ENCODE data around the gene CBLB. TPM values are rescaled to one million over a fixed set of nuclear protein-coding genes. Genes with fewer than 3 reads are reported as not detected.

Gene CBLB
- total and polyA plus RNA-seq, 4 experiments from 2014 or later = 17.0 to 106 (median 66.6) TPM

DNA sequence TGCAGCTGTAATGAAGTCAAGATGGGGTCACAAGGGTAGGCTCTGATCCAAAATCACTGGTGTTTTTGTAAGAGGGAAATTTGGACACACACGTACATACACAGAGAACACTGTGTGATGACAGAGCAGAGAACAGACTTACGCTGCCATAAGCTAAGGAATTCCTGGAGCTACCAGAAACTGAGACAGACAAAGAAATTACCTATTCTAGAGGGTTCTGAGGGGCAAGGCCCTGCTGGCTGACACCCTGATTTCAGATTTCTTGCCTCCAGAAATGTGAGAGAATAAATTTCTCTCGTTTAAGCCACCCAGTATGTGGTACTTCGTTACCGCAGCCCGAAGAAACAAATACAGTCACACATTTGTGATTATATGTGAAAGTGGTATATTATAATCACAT is 24.8 kb downstream of the CBLB start:
- Histone ChIP-seq H3K36me3 (ENCODE audit: insufficient read depth, low read length) (no peaks in the 10 kb centered on the region), H3K27ac (ENCODE audit: low read depth, low read length) (no peak overlapping the region), H3K9me3 (ENCODE audit: control insufficient read depth in 1 of 2, low read length in 2 of 2) (no peaks in the 10 kb centered on the region), H3K4me1 (ENCODE audit: insufficient read depth, low read length) (peaks cover 56% of the 10 kb centered on the region), H3K4me3 (ENCODE audit: low read length in 2 of 2) (no peak overlapping the region), H3K27me3 (ENCODE audit: insufficient read depth, low read length) (no peaks in the 10 kb centered on the region)
- no peaks in the 10 kb centered on the region for H3K27me3 Mint-ChIP-seq
- peak overlapping the region in 4 of 7 donors; percentile 15 to 69 (median 24) for H3K27ac Mint-ChIP-seq
- H3K4me3 Mint-ChIP-seq = no peak overlapping the region
- no peak for DNase-seq
- peaks cover 38 to 41% of the 10 kb centered on the region in 2 donors for H3K36me3 Mint-ChIP-seq
- peaks cover 37 to 63% (median 46%) of the 10 kb centered on the region in 4 donors for H3K4me1 Mint-ChIP-seq
- ChIA-PET CTCF (ENCODE audit: partially characterized antibody) (no interaction called here), POLR2A (ENCODE audit: partially characterized antibody) (no interaction called here)
- intact Hi-C loops (cut with micrococcal nuclease) = no loop called here
- H3K9me3 Mint-ChIP-seq = peaks cover 0 to 4% (median 0%) of the 10 kb centered on the region in 8 donors

DNA sequence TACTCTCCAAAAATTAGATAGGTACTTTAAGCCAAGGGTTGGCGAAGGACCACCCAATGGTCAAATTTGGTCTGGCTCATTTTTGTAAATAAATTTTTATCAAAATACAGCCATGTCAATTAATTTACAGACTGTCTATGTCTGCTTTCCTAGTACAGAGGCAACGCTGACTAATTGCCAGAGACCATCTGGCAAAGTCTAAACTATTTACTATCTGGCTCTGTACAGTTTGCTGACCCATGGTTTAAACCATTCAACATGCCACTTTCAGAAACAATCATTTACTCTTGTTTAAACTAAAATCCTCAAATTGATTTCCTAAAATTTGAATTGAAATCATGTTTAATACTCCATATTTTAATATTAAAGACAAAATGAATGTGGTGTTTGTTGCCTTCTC is 25.9 kb downstream of the CBLB start:
- Mint-ChIP-seq H3K27ac (no peak overlapping the region), H3K9me3 (peaks cover 0 to 4% (median 0%) of the 10 kb centered on the region in 8 donors), H3K4me3 (no peak overlapping the region), H3K27me3 (no peaks in the 10 kb centered on the region), H3K4me1 (peaks cover 33 to 63% (median 44%) of the 10 kb centered on the region in 4 donors), H3K36me3 (peaks cover 44 to 45% of the 10 kb centered on the region in 2 donors)
- ChIA-PET POLR2A (ENCODE audit: partially characterized antibody) (no interaction called here), CTCF (ENCODE audit: partially characterized antibody) (no interaction called here)
- Histone ChIP-seq H3K4me3 (ENCODE audit: low read length in 2 of 2) (no peak overlapping the region), H3K27ac (ENCODE audit: low read depth, low read length) (no peak overlapping the region), H3K9me3 (ENCODE audit: control insufficient read depth in 1 of 2, low read length in 2 of 2) (no peaks in the 10 kb centered on the region), H3K4me1 (ENCODE audit: insufficient read depth, low read length) (peaks cover 56% of the 10 kb centered on the region), H3K27me3 (ENCODE audit: insufficient read depth, low read length) (no peaks in the 10 kb centered on the region), H3K36me3 (ENCODE audit: insufficient read depth, low read length) (no peaks in the 10 kb centered on the region)
- DNase-seq = no peak
- intact Hi-C loops (cut with micrococcal nuclease) = no loop called here

DNA sequence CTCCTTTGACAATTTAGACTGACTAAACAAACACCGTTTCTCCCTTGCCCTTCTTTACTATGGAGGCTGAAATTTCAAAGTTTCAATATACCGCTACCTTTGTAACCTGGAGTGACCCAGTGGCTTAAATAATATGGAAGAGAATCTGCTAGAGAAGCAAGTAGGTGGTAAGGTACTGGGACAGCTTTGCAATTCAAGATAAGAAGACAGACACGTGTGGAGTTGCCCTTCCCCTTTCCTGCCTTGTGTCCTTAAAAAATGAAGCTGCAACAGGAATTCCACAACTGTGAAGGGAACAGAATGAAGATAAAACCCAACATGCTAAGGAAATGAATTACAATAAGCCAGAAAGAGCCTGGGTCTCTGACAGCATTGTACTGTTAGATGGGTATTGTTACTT is 26.4 kb downstream of the CBLB start:
- Mint-ChIP-seq H3K27ac (no peak overlapping the region), H3K4me3 (no peak overlapping the region), H3K4me1 (peaks cover 31 to 63% (median 43%) of the 10 kb centered on the region in 4 donors), H3K9me3 (peaks cover 0 to 4% (median 0%) of the 10 kb centered on the region in 8 donors), H3K36me3 (peaks cover 43 to 44% of the 10 kb centered on the region in 2 donors), H3K27me3 (no peaks in the 10 kb centered on the region)
- no peak for DNase-seq
- ChIA-PET POLR2A (ENCODE audit: partially characterized antibody) (no interaction called here), CTCF (ENCODE audit: partially characterized antibody) (no interaction called here)
- intact Hi-C loops (cut with micrococcal nuclease) = no loop called here
- H3K4me1 ChIP-seq (ENCODE audit: insufficient read depth, low read length) = peaks cover 56% of the 10 kb centered on the region
- no peaks in the 10 kb centered on the region for H3K9me3 ChIP-seq (ENCODE audit: control insufficient read depth in 1 of 2, low read length in 2 of 2)
- no peak overlapping the region for H3K4me3 ChIP-seq (ENCODE audit: low read length in 2 of 2)
- no peaks in the 10 kb centered on the region for H3K27me3 ChIP-seq (ENCODE audit: insufficient read depth, low read length)
- H3K36me3 ChIP-seq (ENCODE audit: insufficient read depth, low read length) = no peaks in the 10 kb centered on the region
- H3K27ac ChIP-seq (ENCODE audit: low read depth, low read length) = no peak overlapping the region

DNA sequence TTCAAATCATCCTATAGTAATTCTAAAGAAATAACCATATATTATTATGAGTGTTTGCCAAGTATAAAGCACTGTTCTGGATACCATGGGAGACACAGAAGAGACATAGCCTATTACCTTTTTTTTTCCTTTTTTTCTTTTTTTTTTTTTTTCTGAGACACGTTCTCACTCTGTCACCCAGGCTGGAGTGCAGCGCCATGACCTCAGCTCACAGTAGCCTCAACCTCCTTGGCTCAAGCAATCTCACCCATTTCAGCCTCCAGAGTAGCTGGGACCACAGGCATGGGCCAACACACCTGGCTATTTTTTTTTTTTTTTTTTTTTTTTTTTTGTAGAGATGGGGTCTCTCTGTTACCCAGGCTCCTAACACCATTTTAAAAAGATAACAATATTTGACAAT is 30.9 kb downstream of the CBLB start:
- peak overlapping the region in 2 of 7 donors; percentile 30 to 66 for H3K27ac Mint-ChIP-seq
- H3K9me3 ChIP-seq (ENCODE audit: control insufficient read depth in 1 of 2, low read length in 2 of 2) = no peaks in the 10 kb centered on the region
- peaks cover 44% of the 10 kb centered on the region in 2 donors for H3K36me3 Mint-ChIP-seq
- no peaks in the 10 kb centered on the region for H3K36me3 ChIP-seq (ENCODE audit: insufficient read depth, low read length)
- peaks cover 43 to 78% (median 60%) of the 10 kb centered on the region in 4 donors for H3K4me1 Mint-ChIP-seq
- peaks cover 56% of the 10 kb centered on the region for H3K4me1 ChIP-seq (ENCODE audit: insufficient read depth, low read length)
- no peak overlapping the region for H3K4me3 ChIP-seq (ENCODE audit: low read length in 2 of 2)
- intact Hi-C loops (cut with micrococcal nuclease) = loop anchor here (2.0 kb wide), 1 partner anchor 15 kb away; no protein-coding TSS in a partner anchor
- no peak for DNase-seq
- ChIA-PET POLR2A (ENCODE audit: partially characterized antibody) (interaction anchor here (0.6 to 3.7 kb wide), 9 partner anchors 13 to 468 kb away, joined by 3 to 30 read pairs (median 3); partner anchors contain the start of gene CBLB), CTCF (ENCODE audit: partially characterized antibody) (interaction anchor here (1.1 to 1.9 kb wide), 4 partner anchors 14 to 772 kb away, joined by 3 to 6 read pairs (median 4); partner anchors contain the start of gene CBLB)
- H3K4me3 Mint-ChIP-seq = peak overlapping the region in 1 of 8 donors; percentile 2
- H3K27me3 ChIP-seq (ENCODE audit: insufficient read depth, low read length) = no peaks in the 10 kb centered on the region
- H3K27ac ChIP-seq (ENCODE audit: low read depth, low read length) = no peak overlapping the region
- H3K9me3 Mint-ChIP-seq = peaks cover 0 to 4% (median 0%) of the 10 kb centered on the region in 8 donors
- no peaks in the 10 kb centered on the region for H3K27me3 Mint-ChIP-seq

DNA sequence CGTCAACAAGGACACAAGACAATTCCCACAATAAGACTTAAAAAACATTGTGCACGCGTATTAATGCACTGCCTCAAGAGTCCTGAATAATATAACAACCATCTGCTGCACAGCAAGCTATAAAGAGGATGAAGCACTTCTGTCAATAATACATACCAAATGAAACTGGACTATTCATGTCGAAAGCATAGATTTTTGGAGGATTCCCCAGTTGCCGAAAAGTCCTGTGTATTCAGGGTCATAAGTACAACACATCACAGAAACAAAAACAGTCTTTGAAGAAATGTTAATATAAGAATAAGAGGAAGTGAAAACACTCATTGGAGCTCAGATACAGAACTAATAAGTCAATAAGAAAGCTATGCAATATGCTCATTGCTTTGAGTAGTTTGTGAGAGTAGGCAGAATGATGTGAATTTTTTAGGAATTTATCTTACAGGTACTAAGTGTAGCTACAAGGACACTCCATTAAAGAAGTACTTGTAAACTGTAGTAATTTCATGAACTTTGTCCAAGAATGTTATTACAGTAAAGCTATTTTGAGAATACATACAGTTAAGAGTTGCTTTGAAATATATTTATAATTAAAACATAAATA is 31.6 kb downstream of the CBLB start:
- H3K9me3 Mint-ChIP-seq = peaks cover 0 to 4% (median 0%) of the 10 kb centered on the region in 8 donors
- peak overlapping the region; percentile 6 to 33 for H3K4me3 ChIP-seq (ENCODE audit: low read length in 2 of 2)
- peaks cover 63% of the 10 kb centered on the region for H3K4me1 ChIP-seq (ENCODE audit: insufficient read depth, low read length)
- H3K27me3 ChIP-seq (ENCODE audit: insufficient read depth, low read length) = no peaks in the 10 kb centered on the region
- H3K27ac ChIP-seq (ENCODE audit: low read depth, low read length) = peak overlapping the region; percentile 16
- intact Hi-C loops (cut with micrococcal nuclease) = loop anchor here (2.0 kb wide), 1 partner anchor 14 kb away; no protein-coding TSS in a partner anchor
- H3K27ac Mint-ChIP-seq = peak overlapping the region; percentile 22 to 94 (median 89)
- H3K36me3 Mint-ChIP-seq = peaks cover 44% of the 10 kb centered on the region in 2 donors
- H3K27me3 Mint-ChIP-seq = no peaks in the 10 kb centered on the region
- peaks cover 49 to 80% (median 64%) of the 10 kb centered on the region in 4 donors for H3K4me1 Mint-ChIP-seq
- H3K9me3 ChIP-seq (ENCODE audit: control insufficient read depth in 1 of 2, low read length in 2 of 2) = no peaks in the 10 kb centered on the region
- CTCF ChIA-PET (ENCODE audit: partially characterized antibody) = interaction anchor here (1.0 to 2.0 kb wide), 6 partner anchors 10 to 772 kb away, joined by 3 to 6 read pairs (median 4); partner anchors contain the start of gene CBLB
- POLR2A ChIA-PET (ENCODE audit: partially characterized antibody) = interaction anchor here (0.8 to 3.7 kb wide), 10 partner anchors 11 to 112 kb away, joined by 3 to 30 read pairs (median 4); partner anchors contain the start of gene CBLB
- no peak for DNase-seq
- no peaks in the 10 kb centered on the region for H3K36me3 ChIP-seq (ENCODE audit: insufficient read depth, low read length)
- H3K4me3 Mint-ChIP-seq = peak overlapping the region; percentile 71 to 88 (median 82)

DNA sequence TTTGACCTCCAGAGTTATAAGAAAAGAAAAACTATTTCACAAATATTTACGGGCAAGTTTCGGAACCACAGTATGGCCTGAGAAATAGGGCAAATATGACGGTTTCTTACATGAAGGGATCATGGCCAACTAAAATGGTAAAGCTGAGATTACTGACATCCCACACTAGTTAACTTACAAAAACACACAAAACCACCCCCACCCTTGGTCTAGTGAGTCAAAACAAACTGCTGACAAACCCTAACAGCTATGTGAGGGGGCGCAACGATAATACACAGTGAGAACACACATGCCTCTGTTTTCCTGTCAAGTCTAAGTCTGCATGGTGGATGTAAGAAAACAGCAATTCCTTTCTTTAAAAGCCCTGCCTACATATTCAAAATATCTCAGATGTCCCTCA is 32.3 kb downstream of the CBLB start:
- Mint-ChIP-seq H3K27ac (peak overlapping the region; percentile 22 to 94 (median 89)), H3K27me3 (no peaks in the 10 kb centered on the region), H3K9me3 (peaks cover 0 to under 1% (median 0%) of the 10 kb centered on the region in 8 donors), H3K4me3 (peak overlapping the region; percentile 71 to 88 (median 82)), H3K4me1 (peaks cover 55 to 84% (median 69%) of the 10 kb centered on the region in 4 donors), H3K36me3 (peaks cover 38% of the 10 kb centered on the region in 2 donors)
- ChIA-PET POLR2A (ENCODE audit: partially characterized antibody) (interaction anchor here (1.2 to 3.7 kb wide), 7 partner anchors 12 to 86 kb away, joined by 3 to 30 read pairs (median 6); partner anchors contain the start of gene CBLB), CTCF (ENCODE audit: partially characterized antibody) (interaction anchor here (1.0 to 2.0 kb wide), 6 partner anchors 11 to 773 kb away, joined by 3 to 6 read pairs (median 4); partner anchors contain the start of gene CBLB)
- peak in 1 of 5 donors; percentile 43 for DNase-seq
- Histone ChIP-seq H3K9me3 (ENCODE audit: control insufficient read depth in 1 of 2, low read length in 2 of 2) (no peaks in the 10 kb centered on the region), H3K27me3 (ENCODE audit: insufficient read depth, low read length) (no peaks in the 10 kb centered on the region), H3K4me1 (ENCODE audit: insufficient read depth, low read length) (peaks cover 69% of the 10 kb centered on the region), H3K4me3 (ENCODE audit: low read length in 2 of 2) (peak overlapping the region; percentile 6 to 33), H3K27ac (ENCODE audit: low read depth, low read length) (peak overlapping the region; percentile 16), H3K36me3 (ENCODE audit: insufficient read depth, low read length) (no peaks in the 10 kb centered on the region)
- intact Hi-C loops (cut with micrococcal nuclease) = loop anchor here (2.0 kb wide), 1 partner anchor 14 kb away; no protein-coding TSS in a partner anchor

DNA sequence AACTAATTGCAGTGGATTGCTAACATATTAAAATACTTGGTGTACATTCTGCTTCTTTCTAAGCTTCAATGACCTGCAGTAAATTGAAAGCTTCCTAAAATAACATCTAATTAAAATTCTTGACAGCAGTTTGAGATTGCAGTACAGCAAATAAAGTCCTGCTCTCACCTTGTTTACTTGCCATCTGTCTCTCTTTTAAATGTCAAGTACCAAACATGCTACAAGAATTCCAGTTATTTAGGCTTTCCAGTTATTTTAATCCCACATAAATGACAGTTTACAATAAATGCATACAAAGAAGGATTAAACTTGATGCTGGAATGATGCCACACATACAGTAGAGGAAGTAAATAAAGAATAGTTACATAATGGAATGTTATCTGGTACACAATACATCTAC is 33.2 kb downstream of the CBLB start:
- H3K27me3 ChIP-seq (ENCODE audit: insufficient read depth, low read length) = no peaks in the 10 kb centered on the region
- H3K4me1 ChIP-seq (ENCODE audit: insufficient read depth, low read length) = peaks cover 79% of the 10 kb centered on the region
- Mint-ChIP-seq H3K9me3 (no peaks in the 10 kb centered on the region), H3K36me3 (peaks cover 37 to 44% of the 10 kb centered on the region in 2 donors), H3K27ac (peak overlapping the region in 4 of 7 donors; percentile 22 to 88 (median 40)), H3K27me3 (no peaks in the 10 kb centered on the region), H3K4me1 (peaks cover 64 to 93% (median 78%) of the 10 kb centered on the region in 4 donors), H3K4me3 (peak overlapping the region in 6 of 8 donors; percentile 43 to 84 (median 72))
- no peaks in the 10 kb centered on the region for H3K9me3 ChIP-seq (ENCODE audit: control insufficient read depth in 1 of 2, low read length in 2 of 2)
- POLR2A ChIA-PET (ENCODE audit: partially characterized antibody) = interaction anchor here (0.9 to 3.7 kb wide), 3 partner anchors 12 to 33 kb away, joined by 3 to 30 read pairs (median 3); partner anchors contain the start of gene CBLB
- CTCF ChIA-PET (ENCODE audit: partially characterized antibody) = interaction anchor here (1.4 to 2.0 kb wide), 2 partner anchors 11 to 583 kb away, joined by 3 to 4 read pairs; no protein-coding TSS in a partner anchor
- DNase-seq = no peak
- H3K27ac ChIP-seq (ENCODE audit: low read depth, low read length) = peak overlapping the region; percentile 32
- no peak overlapping the region for H3K4me3 ChIP-seq (ENCODE audit: low read length in 2 of 2)
- intact Hi-C loops (cut with micrococcal nuclease) = loop anchor here (2.0 kb wide), 1 partner anchor 13 kb away; no protein-coding TSS in a partner anchor
- no peaks in the 10 kb centered on the region for H3K36me3 ChIP-seq (ENCODE audit: insufficient read depth, low read length)
